ENCODE results near the gene PUS7. TPM values are rescaled to one million over a fixed set of nuclear protein-coding genes. Genes with fewer than 3 reads are reported as not detected.
A peak's percentile ranks its signal among the peaks of the same experiment; 100 is the strongest.
"Not testable (repeated sequence)": the region's sequence is repeated elsewhere in the genome, so short reads cannot be mapped to it uniquely, and the experiment has no call there.

Gene PUS7
- total and polyA plus RNA-seq, 4 donors: 5.0 to 16.7 (median 10.8) TPM

DNA sequence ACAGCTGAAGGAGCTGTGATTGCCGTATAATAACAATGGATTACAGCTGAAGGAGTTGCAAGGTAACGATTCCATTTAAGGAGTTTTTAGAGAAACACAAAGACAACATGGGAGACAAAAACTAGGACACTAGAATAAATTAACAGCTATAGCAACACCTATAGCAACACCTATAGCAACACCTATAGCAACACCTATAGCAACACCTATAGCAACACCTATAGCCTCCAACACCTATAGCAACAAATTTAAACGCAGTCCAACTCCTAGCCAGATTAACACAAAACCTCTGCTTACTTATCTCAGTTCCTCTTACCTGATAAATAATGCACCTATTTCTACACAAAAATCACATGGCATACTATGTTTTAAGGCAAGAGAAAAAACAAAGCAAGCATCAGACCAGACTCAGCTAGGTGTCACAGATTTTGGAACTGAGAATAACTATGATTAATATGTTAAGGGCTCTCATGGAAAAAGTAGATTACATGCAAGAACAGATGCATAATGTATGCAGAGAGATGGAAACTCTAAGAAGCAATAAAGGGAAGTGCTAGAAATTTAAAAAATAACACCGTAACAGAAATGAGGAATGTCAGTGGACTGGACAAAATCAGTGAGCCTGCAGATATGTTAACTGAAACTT is 77.6 kb downstream of the PUS7 start:
- no peak for TF ChIP-seq CTCF (IDR thresholded peaks at IDR 0.05; ENCODE audit: control extremely low read depth, extremely low read depth)
- 82 to 87% methylated on average over 4 of the region's 4 CpGs for WGBS, 2 donors

GRCh38 chr7:105442214-105442613 is 79.9 kb downstream of the PUS7 start:
- H3K27me3 ChIP-seq (ENCODE audit: control insufficient read depth in 3 of 3, insufficient read depth in 3 of 3, low read length in 2 of 3); H3K27ac ChIP-seq (ENCODE audit: low read depth in 1 of 2, low read length in 1 of 2); H3K9ac ChIP-seq (ENCODE audit: insufficient read depth in 1 of 2, low read length in 2 of 2); H3K4me3 ChIP-seq; H3K9me3 ChIP-seq (ENCODE audit: control insufficient read depth in 4 of 4, insufficient read depth in 3 of 4, low read length in 3 of 4); DNase-seq; H3K4me1 ChIP-seq (ENCODE audit: control insufficient read depth in 5 of 5, insufficient read depth in 5 of 5, low read length in 5 of 5); H3K36me3 ChIP-seq (ENCODE audit: control insufficient read depth in 4 of 4, insufficient read depth in 4 of 4, low read length in 4 of 4); ATAC-seq (ENCODE audit: insufficient read depth, low FRiP score): not testable (repeated sequence)
- 59 to 90% methylated on average over 9 of the region's 9 CpGs for WGBS, 2 donors

More for the DNA sequence above, 77.6 kb downstream of the PUS7 start:
- no peak overlapping the region for H3K4me3 ChIP-seq
- DNase-seq: no peak
- ATAC-seq (ENCODE audit: insufficient read depth, low FRiP score): no peak
- no peaks in the 10 kb centered on the region for H3K9me3 ChIP-seq (ENCODE audit: control insufficient read depth in 4 of 4, insufficient read depth in 3 of 4, low read length in 3 of 4)
- H3K4me1 ChIP-seq (ENCODE audit: control insufficient read depth in 5 of 5, insufficient read depth in 5 of 5, low read length in 5 of 5): no peaks in the 10 kb centered on the region
- no peak overlapping the region for H3K27ac ChIP-seq (ENCODE audit: low read depth in 1 of 2, low read length in 1 of 2)
- H3K9ac ChIP-seq (ENCODE audit: insufficient read depth in 1 of 2, low read length in 2 of 2): no peak overlapping the region
- no peaks in the 10 kb centered on the region for H3K27me3 ChIP-seq (ENCODE audit: control insufficient read depth in 3 of 3, insufficient read depth in 3 of 3, low read length in 2 of 3)
- H3K36me3 ChIP-seq (ENCODE audit: control insufficient read depth in 4 of 4, insufficient read depth in 4 of 4, low read length in 4 of 4): no peaks in the 10 kb centered on the region

GRCh38 chr7:105439174-105439893 is 82.7 kb downstream of the PUS7 start:
- Histone ChIP-seq H3K27ac (ENCODE audit: low read depth in 1 of 2, low read length in 1 of 2) (peak overlapping the region in 1 of 2 donors; percentile 2), H3K4me1 (ENCODE audit: control insufficient read depth in 5 of 5, insufficient read depth in 5 of 5, low read length in 5 of 5) (no peaks in the 10 kb centered on the region), H3K9ac (ENCODE audit: insufficient read depth in 1 of 2, low read length in 2 of 2) (no peak overlapping the region), H3K27me3 (ENCODE audit: control insufficient read depth in 3 of 3, insufficient read depth in 3 of 3, low read length in 2 of 3) (no peaks in the 10 kb centered on the region), H3K36me3 (ENCODE audit: control insufficient read depth in 4 of 4, insufficient read depth in 4 of 4, low read length in 4 of 4) (no peaks in the 10 kb centered on the region), H3K4me3 (no peak overlapping the region), H3K9me3 (ENCODE audit: control insufficient read depth in 4 of 4, insufficient read depth in 3 of 4, low read length in 3 of 4) (no peaks in the 10 kb centered on the region)
- peak in 1 of 3 donors; percentile 19 for DNase-seq
- no peak for TF ChIP-seq CTCF (IDR thresholded peaks at IDR 0.05; ENCODE audit: control extremely low read depth, extremely low read depth)
- WGBS, 2 donors: 73 to 77% methylated on average over 9 of the region's 9 CpGs
- peak; percentile 72 for ATAC-seq (ENCODE audit: insufficient read depth, low FRiP score)

GRCh38 chr7:105438847-105439173 is 83.3 kb downstream of the PUS7 start:
- Histone ChIP-seq H3K4me3 (no peak overlapping the region), H3K36me3 (ENCODE audit: control insufficient read depth in 4 of 4, insufficient read depth in 4 of 4, low read length in 4 of 4) (no peaks in the 10 kb centered on the region), H3K4me1 (ENCODE audit: control insufficient read depth in 5 of 5, insufficient read depth in 5 of 5, low read length in 5 of 5) (no peaks in the 10 kb centered on the region), H3K27me3 (ENCODE audit: control insufficient read depth in 3 of 3, insufficient read depth in 3 of 3, low read length in 2 of 3) (no peaks in the 10 kb centered on the region), H3K9ac (ENCODE audit: insufficient read depth in 1 of 2, low read length in 2 of 2) (no peak overlapping the region), H3K9me3 (ENCODE audit: control insufficient read depth in 4 of 4, insufficient read depth in 3 of 4, low read length in 3 of 4) (no peaks in the 10 kb centered on the region), H3K27ac (ENCODE audit: low read depth in 1 of 2, low read length in 1 of 2) (no peak overlapping the region)
- DNase-seq: no peak
- WGBS, 2 donors: 91 to 92% methylated on average over 5 of the region's 5 CpGs
- no peak for TF ChIP-seq CTCF (IDR thresholded peaks at IDR 0.05; ENCODE audit: control extremely low read depth, extremely low read depth)
- ATAC-seq (ENCODE audit: insufficient read depth, low FRiP score): no peak

Measured in lung (tissue), 12 donors.